Duodenal mucosa (tissue), 2 donors: ENCODE results near the gene SLC44A1.

Source experiments
- H3K27ac ChIP-seq: one replicate; pipeline ENCODE4 v1.7.0; 2013; ENCODE audit warnings: low read depth, low read length
- H3K27me3 ChIP-seq, 2 donors: one replicate each; pipeline ENCODE4 v1.7.0; 2013; ENCODE audit warnings: low read length in 2 of 2, control low read depth in 1 of 2; ENCODE audit not compliant: insufficient read depth in 2 of 2, control insufficient read depth in 1 of 2
- H3K36me3 ChIP-seq, 2 donors: one replicate each; pipeline ENCODE4 v1.7.0; 2013; ENCODE audit warnings: low read length in 2 of 2, control low read depth in 1 of 2; ENCODE audit not compliant: insufficient read depth in 2 of 2, control insufficient read depth in 1 of 2
- H3K4me1 ChIP-seq, 2 donors: one replicate each; pipeline ENCODE4 v1.7.0; 2013; ENCODE audit warnings: low read length in 2 of 2, control low read depth in 1 of 2; ENCODE audit not compliant: insufficient read depth in 2 of 2, control insufficient read depth in 1 of 2
- H3K4me3 ChIP-seq, 2 donors: one replicate each; pipeline ENCODE4 v1.7.0; 2013; ENCODE audit warnings: low read length in 2 of 2, low read depth in 1 of 2
- H3K9ac ChIP-seq, 2 donors: one replicate each; pipeline ENCODE4 v1.7.0; 2013; ENCODE audit warnings: low read length in 2 of 2, low read depth in 1 of 2
- H3K9me3 ChIP-seq, 2 donors: one replicate each; pipeline ENCODE4 v1.7.0; 2013; ENCODE audit warnings: low read length in 2 of 2, control low read depth in 1 of 2; ENCODE audit not compliant: control insufficient read depth in 1 of 2

SLC44A1 gene

GRCh38 chr9:105328872-105329718 lies 84.6 kb downstream of the SLC44A1 start:
- Histone ChIP-seq H3K9me3 (no peaks in the 10 kb centered on the region), H3K27me3 (no peaks in the 10 kb centered on the region), H3K4me3 (no peak overlapping the region), H3K4me1 (peaks cover 11 to 27% of the 10 kb centered on the region in 2 donors), H3K36me3 (no peaks in the 10 kb centered on the region), H3K9ac (no peak overlapping the region), H3K27ac (no peak overlapping the region)

DNA sequence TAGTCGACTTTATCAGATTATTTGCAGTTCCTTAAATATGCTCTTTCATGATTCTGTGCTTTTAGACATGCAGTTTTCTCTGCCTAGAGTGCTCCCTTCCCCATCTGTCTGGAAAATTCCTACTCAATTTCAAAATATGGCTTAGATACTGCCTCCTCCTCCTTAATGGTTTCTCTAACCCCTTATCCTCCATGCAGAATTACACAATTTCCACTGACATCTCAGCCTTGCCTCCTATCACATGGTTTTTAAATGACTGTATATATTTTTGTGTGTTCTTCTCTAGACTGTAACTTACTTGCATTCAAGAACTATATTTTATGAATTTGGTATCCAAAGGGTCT lies 85.2 kb downstream of the SLC44A1 start:
- no peaks in the 10 kb centered on the region for H3K9me3 ChIP-seq
- H3K9ac ChIP-seq: no peak overlapping the region
- no peaks in the 10 kb centered on the region for H3K27me3 ChIP-seq
- H3K4me1 ChIP-seq: peaks cover 16 to 33% of the 10 kb centered on the region in 2 donors
- no peak overlapping the region for H3K4me3 ChIP-seq
- H3K27ac ChIP-seq: no peak overlapping the region
- H3K36me3 ChIP-seq: no peaks in the 10 kb centered on the region

DNA sequence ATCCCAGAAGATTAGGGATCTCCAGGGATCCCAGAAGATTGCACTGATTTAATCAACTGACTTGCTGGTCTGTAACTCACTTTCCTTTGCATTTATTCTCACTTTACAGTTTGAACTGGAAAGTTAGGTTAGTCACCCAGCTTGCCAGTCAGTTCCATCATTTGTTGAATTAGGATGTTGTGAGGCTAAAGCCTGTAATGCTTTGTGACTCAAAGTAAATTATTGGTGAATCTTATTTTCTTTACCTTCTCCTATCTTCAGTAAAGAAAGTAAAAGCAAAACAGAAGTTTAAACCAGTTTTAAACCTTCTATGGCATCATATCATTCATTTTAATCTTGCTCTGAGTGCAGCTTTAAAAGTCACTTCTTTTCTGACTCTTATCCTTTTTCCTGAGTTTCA lies 85.8 kb downstream of the SLC44A1 start:
- H3K36me3 ChIP-seq: no peaks in the 10 kb centered on the region
- no peaks in the 10 kb centered on the region for H3K27me3 ChIP-seq
- H3K4me3 ChIP-seq: peak overlapping the region in 1 of 2 donors; percentile 5
- H3K4me1 ChIP-seq: peaks cover 16 to 33% of the 10 kb centered on the region in 2 donors
- H3K9ac ChIP-seq: no peak overlapping the region
- no peaks in the 10 kb centered on the region for H3K9me3 ChIP-seq
- H3K27ac ChIP-seq: no peak overlapping the region

- Histone ChIP-seq H3K9ac (no peak overlapping the region), H3K4me3 (peak overlapping the region in 1 of 2 donors; percentile 5), H3K27ac (no peak overlapping the region), H3K9me3 (no peaks in the 10 kb centered on the region), H3K27me3 (no peaks in the 10 kb centered on the region), H3K4me1 (peaks cover 16 to 33% of the 10 kb centered on the region in 2 donors), H3K36me3 (no peaks in the 10 kb centered on the region)
Observed at GRCh38 chr9:105330755-105331154, 86.3 kb downstream of the SLC44A1 start.

DNA sequence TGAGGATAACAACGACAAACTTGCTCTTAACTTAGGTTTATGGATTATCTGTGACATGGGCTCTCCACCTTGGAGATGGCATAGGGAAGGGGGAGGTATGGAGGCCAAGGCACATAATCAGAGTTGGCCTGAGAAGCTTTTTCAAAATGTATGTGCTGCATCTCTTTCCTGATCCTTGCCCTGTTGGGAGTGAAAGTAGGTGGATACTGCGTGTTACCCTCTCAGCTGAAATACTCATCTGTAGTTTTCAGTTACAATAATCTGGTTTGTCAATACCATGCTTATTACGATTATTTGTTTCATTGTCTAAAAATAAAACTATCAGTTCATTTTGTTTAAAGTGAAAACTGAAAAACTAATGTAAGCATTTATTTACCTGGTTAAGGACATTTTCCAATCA lies 86.7 kb downstream of the SLC44A1 start:
- Histone ChIP-seq H3K27ac (no peak overlapping the region), H3K27me3 (no peaks in the 10 kb centered on the region), H3K9me3 (no peaks in the 10 kb centered on the region), H3K36me3 (peaks cover under 1 to 1% of the 10 kb centered on the region in 2 donors), H3K4me1 (peaks cover 16 to 33% of the 10 kb centered on the region in 2 donors), H3K9ac (no peak overlapping the region), H3K4me3 (no peak overlapping the region)

DNA sequence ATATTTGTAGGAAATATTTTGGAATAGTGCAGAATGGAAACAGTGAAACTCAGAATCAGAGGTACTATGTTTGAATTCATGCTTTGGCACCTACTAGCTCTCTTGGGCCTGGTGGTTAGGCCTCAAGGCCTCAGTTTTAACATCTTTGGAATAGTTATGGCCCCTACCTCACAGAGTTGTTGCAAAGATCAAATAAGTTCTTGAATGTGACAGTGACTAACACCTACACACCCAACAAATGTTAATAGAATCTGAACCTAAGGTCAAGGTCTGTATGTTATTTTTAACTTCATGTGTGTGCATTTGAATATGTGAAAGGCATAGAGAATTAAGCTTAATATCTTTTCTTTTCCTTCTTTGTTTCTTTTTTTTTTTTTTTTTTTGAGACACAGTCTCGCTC lies 87.3 kb downstream of the SLC44A1 start:
- Histone ChIP-seq H3K27ac (no peak overlapping the region), H3K4me1 (peaks cover 16 to 33% of the 10 kb centered on the region in 2 donors), H3K9me3 (no peaks in the 10 kb centered on the region), H3K27me3 (no peaks in the 10 kb centered on the region), H3K4me3 (no peak overlapping the region), H3K36me3 (peaks cover 6 to 7% of the 10 kb centered on the region in 2 donors), H3K9ac (no peak overlapping the region)

DNA sequence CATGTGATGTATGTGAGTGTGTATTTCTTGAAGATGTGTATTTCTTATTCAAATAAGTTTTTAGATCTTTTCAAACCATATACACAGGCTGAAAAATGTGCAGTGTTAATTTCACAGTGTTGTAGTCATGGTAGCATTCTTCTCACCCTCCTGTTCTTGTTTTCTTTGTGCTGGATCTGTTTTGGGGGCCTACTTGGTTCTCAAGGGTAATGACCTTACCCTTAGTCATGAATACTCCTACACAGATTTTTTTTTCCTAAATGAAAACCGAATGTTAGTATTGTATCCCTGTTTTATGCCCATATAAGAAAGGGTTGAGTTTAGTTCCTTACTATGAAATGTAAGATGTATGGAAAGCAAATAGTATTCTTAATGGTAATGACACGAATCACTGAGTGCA lies 88.0 kb downstream of the SLC44A1 start:
- H3K27me3 ChIP-seq: no peaks in the 10 kb centered on the region
- no peak overlapping the region for H3K9ac ChIP-seq
- H3K9me3 ChIP-seq: no peaks in the 10 kb centered on the region
- H3K27ac ChIP-seq: no peak overlapping the region
- H3K36me3 ChIP-seq: peaks cover 6 to 14% of the 10 kb centered on the region in 2 donors
- peaks cover 16 to 33% of the 10 kb centered on the region in 2 donors for H3K4me1 ChIP-seq
- H3K4me3 ChIP-seq: no peak overlapping the region

DNA sequence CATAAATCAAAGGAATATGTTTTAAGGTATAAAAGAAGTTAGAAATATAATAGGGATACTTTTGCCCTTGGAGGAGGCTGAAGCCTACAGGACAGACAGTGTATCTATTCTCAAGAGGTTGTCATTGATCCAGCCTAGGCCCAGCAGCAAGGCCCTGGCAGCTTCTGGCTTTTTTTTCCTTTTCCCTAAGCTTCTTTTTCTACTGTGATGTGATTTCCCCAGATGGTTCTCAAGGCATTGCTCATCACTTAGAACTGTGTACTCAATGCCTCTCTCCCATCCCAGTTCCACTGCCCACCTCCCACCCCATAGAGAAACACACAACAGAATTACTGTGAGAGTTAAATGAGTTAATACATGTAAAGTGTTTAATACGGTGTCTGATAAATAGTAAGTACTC lies 88.6 kb downstream of the SLC44A1 start:
- H3K36me3 ChIP-seq: peaks cover 6 to 18% of the 10 kb centered on the region in 2 donors
- H3K4me1 ChIP-seq: peaks cover 16 to 33% of the 10 kb centered on the region in 2 donors
- no peaks in the 10 kb centered on the region for H3K9me3 ChIP-seq
- no peak overlapping the region for H3K27ac ChIP-seq
- no peak overlapping the region for H3K4me3 ChIP-seq
- no peaks in the 10 kb centered on the region for H3K27me3 ChIP-seq
- H3K9ac ChIP-seq: no peak overlapping the region

- Histone ChIP-seq H3K27ac (no peak overlapping the region), H3K27me3 (no peaks in the 10 kb centered on the region), H3K36me3 (peaks cover 6 to 18% of the 10 kb centered on the region in 2 donors), H3K9ac (no peak overlapping the region), H3K4me1 (peaks cover 16 to 33% of the 10 kb centered on the region in 2 donors), H3K4me3 (no peak overlapping the region), H3K9me3 (no peaks in the 10 kb centered on the region)
Observed at GRCh38 chr9:105333811-105334210, 89.4 kb downstream of the SLC44A1 start.

- H3K9ac ChIP-seq: no peak overlapping the region
- H3K27ac ChIP-seq: no peak overlapping the region
- H3K27me3 ChIP-seq: no peaks in the 10 kb centered on the region
Observed at GRCh38 chr9:105338308-105338707, 93.9 kb downstream of the SLC44A1 start.

More at GRCh38 chr9:105338308-105338707, 93.9 kb downstream of the SLC44A1 start:
- H3K9me3 ChIP-seq: no peaks in the 10 kb centered on the region
- H3K4me1 ChIP-seq: peaks cover 13 to 27% of the 10 kb centered on the region in 2 donors
- peaks cover 6 to 18% of the 10 kb centered on the region in 2 donors for H3K36me3 ChIP-seq
- no peak overlapping the region for H3K4me3 ChIP-seq
